Measurements from ENCODE around the gene CDKAL1. TPM values are rescaled to one million over a fixed set of nuclear protein-coding genes. Genes with fewer than 3 reads are reported as not detected.

Gene CDKAL1
- total and polyA plus RNA-seq, 2 donors (not counting 3 experiments of a cell fraction or from before 2014, with no cell fraction given), result 6.1 to 20.5 TPM

GRCh38 chr6:20604159-20604558 lies 69.9 kb downstream of the CDKAL1 start:
- Histone ChIP-seq H4K20me1 (replicated peaks; ENCODE audit: control insufficient read depth, extremely low read depth, insufficient read depth, low read length) (no peaks in the 10 kb centered on the region), H3K36me3 (ENCODE audit: control insufficient read depth in 2 of 2, extremely low read depth in 1 of 2, insufficient read depth in 2 of 2, low read length in 2 of 2) (no peaks in the 10 kb centered on the region), H3K9me3 (replicated peaks; ENCODE audit: control insufficient read depth, insufficient read depth, low read length) (no peaks in the 10 kb centered on the region), H3K4me1 (ENCODE audit: control insufficient read depth, extremely low read depth, insufficient read depth, low read length) (no peaks in the 10 kb centered on the region), H3K4me3 (replicated peaks in 1 of 3; ENCODE audit: insufficient read depth in 1 of 3, low read depth in 1 of 3, low read length in 3 of 3) (no peak overlapping the region), H3K9ac (replicated peaks; ENCODE audit: extremely low read depth, insufficient read depth, low read length) (no peak overlapping the region), H3K9me1 (replicated peaks; ENCODE audit: control insufficient read depth, extremely low read depth, insufficient read depth, low read length) (no peaks in the 10 kb centered on the region), H3K4me2 (ENCODE audit: insufficient read depth, low read length) (no peak overlapping the region), H3K27me3 (ENCODE audit: control insufficient read depth in 2 of 2, insufficient read depth in 2 of 2, low read length in 2 of 2) (no peaks in the 10 kb centered on the region), H3K79me2 (ENCODE audit: control insufficient read depth, insufficient read depth, low read length) (no peaks in the 10 kb centered on the region), H2AFZ (ENCODE audit: low read depth, low read length) (no peak overlapping the region), H3K27ac (ENCODE audit: insufficient read depth, low read depth, low read length) (no peak overlapping the region)
- intact Hi-C loops (cut with micrococcal nuclease), result no loop called here
- ChIA-PET CTCF (no interaction called here), POLR2A (no interaction called here)
- no peak for DNase-seq (ENCODE audit: low read depth, low spot score)
- TF ChIP-seq MAX (IDR thresholded peaks at IDR 0.05; ENCODE audit: insufficient read depth, insufficient read length), result no peak
- no peak for TF ChIP-seq GATA2 (IDR thresholded peaks at IDR 0.05; ENCODE audit: insufficient read depth, insufficient read length, low read depth, low read length)
- TF ChIP-seq JUN (IDR thresholded peaks at IDR 0.05; ENCODE audit: borderline replicate concordance, insufficient read depth, insufficient read length, low read depth), result no peak
- no peak for TF ChIP-seq EZH2 (IDR thresholded peaks at IDR 0.05; ENCODE audit: borderline replicate concordance, low read depth, low read length, severe bottlenecking)
- no peak for TF ChIP-seq POLR2A (IDR thresholded peaks at IDR 0.05; ENCODE audit: low read depth, low read length)
- no peak for TF ChIP-seq CTCF (IDR thresholded peaks at IDR 0.05; ENCODE audit: extremely low read depth in 1 of 2, insufficient read depth in 1 of 2, low read depth in 1 of 2, low read length in 2 of 2)
- no peak for TF ChIP-seq POLR2AphosphoS5 (IDR thresholded peaks at IDR 0.05; ENCODE audit: insufficient read depth, low read depth, low read length)
- no peak for TF ChIP-seq MYC (IDR thresholded peaks at IDR 0.05; ENCODE audit: low read depth, low read length)
- TF ChIP-seq FOS (IDR thresholded peaks at IDR 0.05; ENCODE audit: borderline replicate concordance, insufficient read depth, low read length), result no peak
- no TSS peak for BruUV-seq (replicated peaks)
- no peak for FAIRE-seq
- dilution Hi-C loops (cut with MboI; ENCODE audit: extremely low pct_ligation_motif_present, low sequenced_read_pairs), result no loop called here
